GM21447 (cell line): ENCODE measurements around the gene CRMP1.

Experiments used
- ATAC-seq: cut with Tn5 transposase; IDR thresholded peaks from one replicate; pipeline ENCODE4 v1.9.1; 2021; ENCODE audit not compliant: unreplicated experiment

The CRMP1 gene

GRCh38 chr4:5921101-5921980 lies 28.5 kb upstream of the CRMP1 start:
- ATAC-seq, result no peak

GRCh38 chr4:5919571-5919970 lies 26.7 kb upstream of the CRMP1 start:
- ATAC-seq, result no peak

- no peak for ATAC-seq
Measured at GRCh38 chr4:5919044-5919443, 26.2 kb upstream of the CRMP1 start.

DNA sequence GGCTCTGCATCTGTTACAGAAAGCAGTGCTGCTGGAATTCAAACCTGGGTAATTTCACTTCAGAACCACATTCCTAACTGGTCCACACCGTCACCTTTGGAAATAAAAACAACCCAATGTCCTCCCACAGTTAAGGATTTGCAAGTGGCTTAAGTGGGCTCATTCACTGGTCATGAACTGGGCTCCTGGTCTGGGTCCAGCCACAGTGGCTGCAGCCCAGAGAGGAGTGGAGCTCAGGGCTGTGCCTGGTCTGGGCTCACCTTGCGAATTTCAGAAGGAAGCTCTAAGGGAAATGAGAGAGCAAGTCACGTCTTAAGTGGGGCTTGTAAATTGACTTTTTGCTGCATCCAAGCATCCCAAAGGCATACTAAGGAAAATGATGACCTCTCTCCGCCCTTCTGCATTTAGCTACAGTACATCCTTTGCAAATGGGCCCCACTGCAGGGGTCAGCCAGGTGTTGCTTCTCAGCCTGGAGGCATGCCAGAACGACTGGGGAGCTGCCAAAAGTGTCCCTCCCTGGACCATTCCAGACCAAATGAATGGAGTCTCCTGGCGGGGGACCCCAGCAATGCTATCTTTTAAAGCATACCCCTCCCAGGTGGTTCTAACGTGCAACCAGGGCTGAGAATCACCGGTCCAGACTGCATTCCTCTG lies 25.6 kb upstream of the CRMP1 start:
- ATAC-seq, result no peak

DNA sequence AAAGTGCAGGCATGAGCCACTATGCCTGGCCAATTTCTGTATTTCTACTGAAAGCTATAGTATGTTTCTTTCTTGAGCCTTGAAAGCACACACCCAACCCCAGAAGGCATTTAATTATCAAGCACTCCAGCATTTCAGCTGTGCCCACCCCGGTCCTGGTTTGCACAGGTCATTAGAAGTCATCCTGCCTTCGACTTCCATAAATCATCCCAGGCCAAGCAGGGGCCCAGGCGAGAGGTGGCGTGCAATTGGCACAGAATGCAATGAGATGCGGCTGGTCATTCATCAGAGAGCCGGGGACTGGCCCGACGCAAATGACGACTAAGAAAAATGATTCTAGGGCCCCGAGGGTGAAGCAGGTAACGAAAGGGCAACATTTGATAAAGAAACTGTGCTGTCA lies 24.8 kb upstream of the CRMP1 start:
- ATAC-seq, result no peak

GRCh38 chr4:5916229-5916628 lies 23.3 kb upstream of the CRMP1 start:
- no peak for ATAC-seq

DNA sequence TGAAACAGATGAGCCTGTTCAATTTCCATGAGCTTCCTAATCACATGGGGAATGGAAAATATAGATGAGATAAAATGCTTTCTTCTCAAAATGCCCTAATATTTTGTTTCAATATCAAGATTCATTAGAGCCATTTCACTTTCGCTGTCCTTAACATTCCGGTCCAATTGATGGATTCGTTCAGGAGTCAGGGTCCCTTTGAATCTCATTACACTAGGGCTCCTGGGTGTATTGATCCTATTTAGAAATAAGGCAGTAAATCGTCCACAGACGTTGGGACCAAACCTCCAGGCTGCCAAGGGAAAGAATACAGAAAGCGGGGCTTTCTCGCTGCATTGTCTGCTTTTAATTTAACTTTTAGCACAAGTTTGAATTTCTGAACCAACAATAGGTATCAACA lies 20.6 kb upstream of the CRMP1 start:
- ATAC-seq, result no peak

DNA sequence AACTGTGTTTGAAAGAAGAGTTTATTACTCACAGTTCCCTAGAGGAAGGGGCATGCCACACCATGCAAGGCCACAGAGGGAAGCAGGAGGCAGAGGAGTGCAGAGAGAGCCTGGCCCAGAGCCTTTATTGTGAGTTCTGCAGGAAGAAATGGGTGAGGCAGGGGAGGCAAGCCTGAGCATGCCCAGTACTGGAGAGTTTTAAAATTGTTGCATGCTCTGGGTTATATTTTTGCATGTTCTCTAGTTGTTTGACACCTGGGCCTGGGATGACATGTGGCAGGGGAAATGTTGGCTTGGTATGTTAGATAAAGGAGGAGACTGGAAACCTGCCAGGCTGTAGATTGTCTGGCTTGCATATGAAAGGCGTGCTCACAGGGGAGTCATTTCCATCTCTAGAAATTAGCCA lies 19.7 kb upstream of the CRMP1 start:
- no peak for ATAC-seq

DNA sequence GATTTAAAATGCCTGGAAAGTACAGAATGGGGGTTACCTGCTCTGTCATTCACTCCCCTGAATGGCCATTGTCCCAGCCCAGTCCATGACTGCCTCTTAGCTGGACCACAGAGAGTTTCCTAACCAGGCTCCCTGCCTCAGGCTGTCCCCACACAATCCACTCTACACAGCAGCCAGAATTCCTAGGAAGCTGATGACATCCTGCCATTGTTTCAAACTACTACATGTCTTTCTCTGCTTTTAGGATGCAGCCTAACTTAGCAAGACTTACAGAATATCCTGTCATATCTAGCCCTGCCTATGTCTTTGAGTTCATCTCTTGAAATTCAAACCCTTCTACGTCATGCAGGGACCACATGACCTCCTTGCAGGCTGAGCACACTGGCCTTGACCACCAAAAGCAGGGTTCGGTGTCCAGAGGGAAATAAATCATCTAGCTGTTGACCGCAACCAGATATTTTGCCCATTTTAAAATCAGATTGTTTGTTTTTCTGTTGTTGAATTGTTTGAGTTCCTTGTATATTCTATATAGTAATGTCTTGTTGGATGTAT lies 16.1 kb upstream of the CRMP1 start:
- no peak for ATAC-seq

GRCh38 chr4:5906191-5906590 lies 13.3 kb upstream of the CRMP1 start:
- ATAC-seq, result no peak

GRCh38 chr4:5905714-5906113 lies 12.8 kb upstream of the CRMP1 start:
- ATAC-seq, result no peak

DNA sequence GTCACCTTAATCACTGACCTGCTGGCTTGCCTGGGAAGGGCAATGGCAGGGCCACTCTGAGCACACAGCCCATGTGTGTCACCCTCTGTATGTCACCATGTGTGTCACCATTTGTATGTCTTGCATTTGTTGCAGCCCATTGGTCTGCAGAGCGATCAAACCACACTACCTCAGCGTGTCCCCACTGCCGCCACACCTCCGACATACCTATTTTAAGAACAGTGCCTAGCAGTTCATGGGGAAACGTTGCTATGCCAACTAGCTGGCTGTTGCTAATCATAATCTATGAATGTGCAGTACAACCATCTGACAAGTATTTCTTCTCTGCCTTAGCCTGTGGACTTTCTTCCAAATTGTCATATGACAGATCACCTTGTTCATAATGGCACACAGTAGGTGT lies 8.0 kb upstream of the CRMP1 start:
- no peak for ATAC-seq

- no peak for ATAC-seq
Measured at GRCh38 chr4:5899881-5900280, 7.0 kb upstream of the CRMP1 start.

DNA sequence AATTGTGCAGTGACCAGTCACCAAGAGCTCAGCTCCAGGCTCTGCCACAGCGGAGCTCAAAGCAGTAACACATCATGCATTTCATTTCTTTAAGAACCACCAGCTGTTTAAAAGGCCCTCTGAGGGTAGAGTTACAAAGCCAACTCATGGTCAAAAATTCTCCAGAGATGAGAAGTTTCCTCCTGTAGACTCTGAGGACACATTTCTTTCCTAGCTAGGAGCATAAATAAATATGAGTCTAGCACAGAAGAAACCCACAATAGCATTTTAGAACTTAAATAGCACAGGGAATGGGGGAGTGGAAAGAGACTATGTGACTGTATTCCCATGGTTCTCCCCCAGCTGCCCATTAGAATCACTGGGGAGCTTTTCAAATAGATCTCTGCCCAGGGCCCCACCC lies 6.5 kb upstream of the CRMP1 start:
- no peak for ATAC-seq

GRCh38 chr4:5897674-5898073 lies 4.8 kb upstream of the CRMP1 start:
- ATAC-seq, result no peak

DNA sequence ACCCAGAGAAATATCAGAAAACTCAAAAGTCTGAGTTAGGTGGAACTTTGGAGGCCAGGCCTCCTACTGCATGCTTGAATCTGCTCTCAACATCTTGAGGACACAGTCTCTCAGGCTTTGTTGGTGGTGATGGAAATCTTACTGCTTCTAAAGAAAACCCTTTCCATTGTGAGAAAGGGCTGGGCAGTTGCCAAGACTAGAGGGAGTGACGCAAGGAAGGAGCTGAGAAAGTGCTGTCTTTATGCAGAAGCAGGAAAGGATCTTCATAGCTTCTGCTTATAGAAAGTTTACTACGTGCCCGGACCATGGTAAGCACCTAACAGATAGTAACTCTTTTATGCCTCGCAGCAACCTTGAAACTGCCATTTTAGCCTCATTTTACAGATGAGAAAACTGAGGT lies 2.4 kb upstream of the CRMP1 start:
- ATAC-seq, result no peak

DNA sequence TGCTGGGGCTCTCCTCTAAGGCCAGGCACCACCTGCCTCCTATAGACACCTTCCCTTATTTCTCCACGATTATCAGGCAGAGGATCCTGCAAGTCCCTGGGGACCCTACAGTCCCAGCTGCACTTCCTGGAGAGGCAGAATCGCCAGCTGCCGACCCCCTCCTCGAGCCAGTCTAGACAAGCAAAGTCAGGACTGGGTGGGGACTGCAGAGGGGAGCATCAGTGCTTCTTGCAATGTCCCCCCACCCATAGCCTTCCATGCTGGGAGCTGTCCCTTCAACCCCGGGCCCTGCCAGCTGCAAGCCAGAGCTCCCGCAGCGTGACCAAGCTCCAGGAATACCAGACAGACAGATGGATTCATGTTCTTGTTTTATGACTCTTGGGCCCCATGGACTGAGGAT lies 1.4 kb upstream of the CRMP1 start:
- no peak for ATAC-seq

- no peak for ATAC-seq
Measured at GRCh38 chr4:5893591-5893990, 705 bp upstream of the CRMP1 start.

- no peak for ATAC-seq
Measured at GRCh38 chr4:5892323-5893003, 423 bp downstream of the CRMP1 start.

DNA sequence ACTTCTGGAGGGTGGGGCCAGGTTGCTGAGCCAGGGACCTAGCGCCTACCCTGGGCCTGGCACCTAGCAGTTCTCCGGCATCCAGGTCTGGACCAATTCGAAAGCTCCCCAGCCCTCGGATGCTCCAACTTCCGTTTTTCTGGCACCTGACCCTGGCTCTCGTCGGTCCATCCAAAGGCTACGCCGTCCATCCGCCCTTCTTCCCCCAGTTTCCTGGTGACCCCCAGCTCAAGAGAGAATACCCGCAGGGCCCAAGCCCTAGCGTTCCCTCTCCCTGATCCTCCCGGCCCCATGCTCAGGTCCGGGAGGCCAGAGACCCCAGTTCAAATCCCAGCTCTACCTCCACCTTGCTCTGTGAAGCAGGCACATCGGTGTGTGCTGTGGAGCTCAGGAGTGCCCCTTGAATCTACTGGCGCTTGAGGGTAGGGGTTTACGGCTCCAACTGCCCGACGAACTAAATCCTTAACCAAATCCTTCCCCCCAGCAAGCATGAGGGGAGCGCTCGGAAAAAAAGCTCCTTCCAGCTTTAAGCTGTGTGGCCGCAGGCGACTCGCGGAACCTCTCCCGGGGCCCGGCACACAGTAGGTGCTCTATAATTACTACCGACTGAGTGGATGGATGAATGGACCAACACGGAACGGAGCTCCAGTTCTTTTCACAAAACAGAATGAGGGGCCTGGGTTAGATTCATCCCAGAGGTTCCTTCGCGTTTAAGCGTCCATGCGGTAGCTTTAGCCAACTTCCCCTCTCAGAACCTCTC lies 1.1 kb downstream of the CRMP1 start:
- ATAC-seq, result no peak
